GOT3 (cell line): ENCODE measurements around the gene SON.
"Not testable (repeated sequence)": the region's sequence is repeated elsewhere in the genome, so short reads cannot be mapped to it uniquely, and the experiment has no call there.

Experiments used
- DNase-seq: peaks from one replicate; lab custom pipeline; 2025; ENCODE audit warnings: mixed read lengths; lab: John Stamatoyannopoulos, UW

SON gene

GRCh38 chr21:33542640-33543504 is at the start of gene SON:
Gene SON (plus strand): TSS chr21:33543038. CDS start chr21:33543093, 55 bp downstream.
- DNase-seq = peak; percentile 88

- no peak for DNase-seq
Observed at GRCh38 chr21:33493756-33494155, 49.1 kb upstream of the SON start.

GRCh38 chr21:33495743-33496142 is 47.1 kb upstream of the SON start:
- DNase-seq = no peak

- DNase-seq = no peak
Observed at GRCh38 chr21:33496345-33496744, 46.5 kb upstream of the SON start.

- DNase-seq = no peak
Observed at GRCh38 chr21:33505833-33506232, 37.0 kb upstream of the SON start.

- not testable (repeated sequence) for DNase-seq
Observed at GRCh38 chr21:33507003-33507402, 35.8 kb upstream of the SON start.

GRCh38 chr21:33510826-33511225 is 32.0 kb upstream of the SON start:
- DNase-seq = no peak

GRCh38 chr21:33511639-33512038 is 31.2 kb upstream of the SON start:
- no peak for DNase-seq

- DNase-seq = no peak
Observed at GRCh38 chr21:33512481-33512880, 30.4 kb upstream of the SON start.

- DNase-seq = no peak
Observed at GRCh38 chr21:33514229-33514628, 28.6 kb upstream of the SON start.

- DNase-seq = no peak
Observed at GRCh38 chr21:33518899-33519298, 23.9 kb upstream of the SON start.

GRCh38 chr21:33522297-33522952 is 20.4 kb upstream of the SON start:
- DNase-seq = no peak

GRCh38 chr21:33522953-33523349 is 19.9 kb upstream of the SON start:
- DNase-seq = no peak

- DNase-seq = no peak
Observed at GRCh38 chr21:33531007-33531406, 11.8 kb upstream of the SON start.

GRCh38 chr21:33537212-33537611 is 5.6 kb upstream of the SON start:
- no peak for DNase-seq

- no peak for DNase-seq
Observed at GRCh38 chr21:33539616-33540015, 3.2 kb upstream of the SON start.

- no peak for DNase-seq
Observed at GRCh38 chr21:33540711-33541104, 2.1 kb upstream of the SON start.

GRCh38 chr21:33541105-33541711 is 1.6 kb upstream of the SON start:
- no peak for DNase-seq

- peak; percentile 46 for DNase-seq
Observed at GRCh38 chr21:33541756-33542639, 840 bp upstream of the SON start, which contains the start of gene GART. Gene GART (minus strand): TSS chr21:33542117. CDS start chr21:33539315, 2,802 bp downstream.

- no peak for DNase-seq
Observed at GRCh38 chr21:33543505-33544129, 779 bp downstream of the SON start.

- DNase-seq = no peak
Observed at GRCh38 chr21:33544451-33545195, 1.8 kb downstream of the SON start.
